H1 (cell line): ENCODE measurements around the gene GNG12.

Source experiments
- BRCA1 ChIP-seq: IDR thresholded peaks from 2 replicates; pipeline ENCODE4 v1.6.1; 2012; ENCODE audit warnings: low read depth, low read length, improper control_type of control experiment
- CBX8 ChIP-seq: fragments of 300-800, 300-1000 bp; sonication (generic); IDR thresholded peaks from 2 replicates; pipeline ENCODE4 v1.7.1; 2016; ENCODE audit warnings: low read depth, low read length, borderline replicate concordance
- CEBPB ChIP-seq: IDR thresholded peaks from 2 replicates; pipeline ENCODE4 v1.6.1; 2012; ENCODE audit warnings: low read depth, low read length
- EZH2 ChIP-seq: fragments of 200-600 bp; sonication (generic); IDR thresholded peaks from 2 replicates; pipeline ENCODE4 v1.7.1; 2012; ENCODE audit warnings: low read depth, mild to moderate bottlenecking, moderate library complexity, low read length, inconsistent platforms; ENCODE audit not compliant: severe bottlenecking
- MAX ChIP-seq: IDR thresholded peaks from 2 replicates; pipeline ENCODE4 v1.6.1; 2012; ENCODE audit warnings: inconsistent platforms
- POLR2A ChIP-seq, 2 experiments: IDR thresholded peaks; 1 replicate in 1 of 2; 2 replicates in 1 of 2; pipeline ENCODE4 v1.6.1; 2011; ENCODE audit warnings: low read depth in 2 of 2, low read length in 2 of 2, mild to moderate bottlenecking in 2 of 2; ENCODE audit errors: control extremely low read depth in 1 of 2
- RAD21 ChIP-seq, 2 experiments: IDR thresholded peaks in 1 of 2; conservative IDR thresholded peaks in 1 of 2; 2 replicates each; pipeline ENCODE4 v1.6.1; 2011; ENCODE audit warnings: low read depth in 2 of 2, low read length in 2 of 2, improper control_type of control experiment in 1 of 2, inconsistent platforms in 1 of 2, mild to moderate bottlenecking in 1 of 2, moderate library complexity in 1 of 2
- TAF1 ChIP-seq: IDR thresholded peaks from 2 replicates; pipeline ENCODE4 v1.6.1; 2011; ENCODE audit warnings: mild to moderate bottlenecking, low read depth, low read length
- TF ChIP-seq, protein P1 (sequence below), 3 experiments: IDR thresholded peaks; 1 replicate in 2 of 3; 2 replicates in 1 of 3; pipeline versions ENCODE4 v1.5.1 to v1.6.1; 2011; ENCODE audit warnings: low read length in 3 of 3, mild to moderate bottlenecking in 3 of 3, inconsistent platforms in 2 of 3, low read depth in 1 of 3, moderate library complexity in 1 of 3; ENCODE audit not compliant: insufficient read depth in 1 of 3; ENCODE audit errors: control extremely low read depth in 1 of 3

GRCh38 chr1:67736750-67737149 lies 96.5 kb downstream of the GNG12 start:
- TF ChIP-seq CEBPB (no peak), POLR2A (IDR thresholded peaks at IDR 0.05; ENCODE audit: control extremely low read depth in 1 of 2, low read depth in 2 of 2, low read length in 2 of 2) (no peak), EZH2 (no peak), CBX8 (no peak), MAX (no peak), TAF1 (no peak), BRCA1 (no peak), RAD21 (IDR thresholded peaks at IDR 0.05 in 1 of 2, conservative IDR thresholded peaks at IDR 0.05 in 1 of 2; ENCODE audit: low read depth in 2 of 2, low read length in 2 of 2) (no peak)
- TF ChIP-seq, protein P1, sequence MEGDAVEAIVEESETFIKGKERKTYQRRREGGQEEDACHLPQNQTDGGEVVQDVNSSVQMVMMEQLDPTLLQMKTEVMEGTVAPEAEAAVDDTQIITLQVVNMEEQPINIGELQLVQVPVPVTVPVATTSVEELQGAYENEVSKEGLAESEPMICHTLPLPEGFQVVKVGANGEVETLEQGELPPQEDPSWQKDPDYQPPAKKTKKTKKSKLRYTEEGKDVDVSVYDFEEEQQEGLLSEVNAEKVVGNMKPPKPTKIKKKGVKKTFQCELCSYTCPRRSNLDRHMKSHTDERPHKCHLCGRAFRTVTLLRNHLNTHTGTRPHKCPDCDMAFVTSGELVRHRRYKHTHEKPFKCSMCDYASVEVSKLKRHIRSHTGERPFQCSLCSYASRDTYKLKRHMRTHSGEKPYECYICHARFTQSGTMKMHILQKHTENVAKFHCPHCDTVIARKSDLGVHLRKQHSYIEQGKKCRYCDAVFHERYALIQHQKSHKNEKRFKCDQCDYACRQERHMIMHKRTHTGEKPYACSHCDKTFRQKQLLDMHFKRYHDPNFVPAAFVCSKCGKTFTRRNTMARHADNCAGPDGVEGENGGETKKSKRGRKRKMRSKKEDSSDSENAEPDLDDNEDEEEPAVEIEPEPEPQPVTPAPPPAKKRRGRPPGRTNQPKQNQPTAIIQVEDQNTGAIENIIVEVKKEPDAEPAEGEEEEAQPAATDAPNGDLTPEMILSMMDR (IDR thresholded peaks at IDR 0.05; ENCODE audit: control extremely low read depth in 1 of 3, insufficient read depth in 1 of 3, low read depth in 1 of 3, low read length in 3 of 3), result no peak
